Adrenal gland (tissue), 12 donors: ENCODE results near the gene SLC5A5. TPM values are rescaled to one million over a fixed set of nuclear protein-coding genes. Genes with fewer than 3 reads are reported as not detected.
A peak's percentile ranks its signal among the peaks of the same experiment; 100 is the strongest.

Experiments
- DNase-seq, 7 donors: peaks; one replicate each; pipeline ENCODE4 v3.0.0-alpha.2; 2019 to 2020
- H3K27ac ChIP-seq, 5 donors: fragments of 200-600 bp; sonication (generic) in 4 of 5; 1 replicate in 3 of 5; 2 replicates in 2 of 5; pipeline versions ENCODE4 v1.5.1 to v1.8.0; 2016 to 2020; ENCODE audit warnings: mild to moderate bottlenecking in 1 of 5
- H3K27me3 ChIP-seq: fragments of 200-600 bp; 2 replicates; pipeline ENCODE4 v1.8.0; 2021
- H3K36me3 ChIP-seq, 2 donors: fragments of 200-600 bp; replicated peaks in 1 of 2; 1 replicate in 1 of 2; 2 replicates in 1 of 2; pipeline versions ENCODE4 v1.5.1 to v1.8.0; 2018 to 2022
- H3K4me1 ChIP-seq, 2 donors: fragments of 200-600 bp; replicated peaks in 1 of 2; 1 replicate in 1 of 2; 2 replicates in 1 of 2; pipeline versions ENCODE4 v1.5.1 to v1.8.0; 2018 to 2021
- H3K4me3 ChIP-seq, 4 donors: fragments of 200-600 bp; sonication (generic) in 3 of 4; one replicate each; pipeline ENCODE4 v1.5.1; 2016 to 2018
- H3K9me3 ChIP-seq, 3 donors: fragments of 200-600 bp; sonication (generic) in 1 of 3; replicated peaks in 1 of 3; 1 replicate in 2 of 3; 2 replicates in 1 of 3; pipeline versions ENCODE4 v1.5.1 to v1.8.0; 2016 to 2021
- CTCF ChIP-seq, 6 experiments: fragments of 450-650 bp in 4 of 6; fragments of 200-600 bp in 2 of 6; sonication (generic) in 1 of 6; IDR thresholded peaks; 1 replicate in 5 of 6; 2 replicates in 1 of 6; pipeline versions ENCODE4 v1.5.1 to v1.8.0; 2016 to 2021; ENCODE audit warnings: antibody characterized with exemption in 6 of 6, mild to moderate bottlenecking in 2 of 6, moderate library complexity in 1 of 6
- POLR2A ChIP-seq, 2 donors: fragments of 450-650 bp; IDR thresholded peaks; one replicate each; pipeline ENCODE4 v1.6.1; 2017; ENCODE audit warnings: antibody characterized with exemption in 2 of 2, mild to moderate bottlenecking in 2 of 2, moderate library complexity in 1 of 2
- WGBS, 4 donors: extraction: QIAGEN DNeasy Blood & Tissue Kit in 2 of 4; methylation state at CpG; one replicate each; pipeline versions ENCODE4 v1.1.5 to v1.1.7; 2013 to 2017; 5-methylcytosine and 5-hydroxymethylcytosine counted together
- intact Hi-C, 2 donors: fragments of 100-400 bp; cut with DNase I; formaldehyde crosslinking; loops; one replicate each; pipeline versions ENCODE4 v1.14.1 to v1.15.0; 2022 to 2023
- polyA plus RNA-seq, 3 donors: library from polyadenylated mRNA; stranded (reverse); fragments of 200-250 nt in 2 of 3; fragments of 350-450 nt in 1 of 3; fragmentation: Illumina TruSeq in 1 of 3; extraction: RNeasy Lipid Tissue Mini Kit (QIAGEN cat#74804) in 1 of 3; gene quantifications; one replicate each; pipeline ENCODE4 v1.2.3, GENCODE V29; 2013 to 2014
- total RNA-seq, 9 donors: library from RNA; depleted of rRNA in 4 of 9; stranded (reverse); fragments of >200 nt in 4 of 9; fragments of 120-200 nt in 1 of 9; fragmentation: NEBNext Ultra II Directional in 1 of 9; extraction: Animal tissue kit (Norgen Biotek cat#: 25700) in 1 of 9; gene quantifications; one replicate each; pipeline versions ENCODE4 v1.1.0 to v1.2.4, GENCODE V29; 2013 to 2023
- donor health status: healthy with polysubstance abuse.
- donor health status: Bipolar disorder and iron deficiency.
- donor health status: DM: yes; HTN: yes; CAD: no.
- donor health status: DM: no; HTN: no; CAD: no.
- donor health status: DM: no; HTN: no; CAD: no.
- donor health status: DM: yes; HTN: yes; CAD: no.

Gene SLC5A5
- total and polyA plus RNA-seq, 12 donors, result 0.03 TPM; not detected in 11

DNA sequence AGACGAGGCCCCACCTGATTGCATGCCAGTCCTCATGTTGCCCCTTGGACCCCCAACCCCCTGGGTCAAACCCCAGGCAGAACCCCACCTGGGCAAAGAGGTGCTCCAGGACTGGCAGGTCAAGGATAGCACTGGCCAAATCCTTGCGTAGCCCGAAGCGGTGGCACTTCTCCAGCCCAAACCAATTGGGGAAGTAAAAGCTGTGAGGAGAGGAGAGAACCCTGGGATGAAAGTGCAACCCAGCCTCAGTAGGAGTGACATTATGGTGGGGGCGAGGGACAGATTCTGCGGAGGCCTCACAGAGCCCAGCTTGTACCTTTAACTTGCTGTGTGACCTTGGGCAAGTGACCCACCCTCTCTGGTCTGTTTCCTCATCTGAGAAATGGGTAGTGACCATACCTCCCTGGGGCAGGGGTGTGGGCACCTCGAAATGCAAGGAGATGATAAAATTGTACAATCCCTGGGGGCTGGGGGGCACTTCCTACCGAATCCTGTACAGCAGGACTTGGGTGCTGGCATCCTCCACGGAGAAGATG is 28.4 kb upstream of the SLC5A5 start:
- H3K27me3 ChIP-seq, result no peaks in the 10 kb centered on the region
- 76 to 83% (median 81%) methylated on average over 8 to 9 of the region's 9 CpGs for WGBS, 4 donors
- intact Hi-C loops, result no loop called here
- no peaks in the 10 kb centered on the region for H3K36me3 ChIP-seq
- peaks cover 0 to 4% of the 10 kb centered on the region in 2 donors for H3K4me1 ChIP-seq
- no peak overlapping the region for H3K27ac ChIP-seq
- H3K9me3 ChIP-seq, result no peaks in the 10 kb centered on the region
- no peak for DNase-seq
- TF ChIP-seq CTCF (IDR thresholded peaks at IDR 0.05) (no peak), POLR2A (IDR thresholded peaks at IDR 0.05) (no peak)
- H3K4me3 ChIP-seq, result no peak overlapping the region

- H3K9me3 ChIP-seq, result no peaks in the 10 kb centered on the region
- no peak overlapping the region for H3K27ac ChIP-seq
- H3K4me1 ChIP-seq, result peaks cover 0 to 4% of the 10 kb centered on the region in 2 donors
- H3K27me3 ChIP-seq, result no peaks in the 10 kb centered on the region
- DNase-seq, result no peak
- intact Hi-C loops, result no loop called here
- TF ChIP-seq CTCF (IDR thresholded peaks at IDR 0.05) (no peak), POLR2A (IDR thresholded peaks at IDR 0.05) (no peak)
- no peak overlapping the region for H3K4me3 ChIP-seq
- no peaks in the 10 kb centered on the region for H3K36me3 ChIP-seq
- 77 to 86% (median 81%) methylated on average over 10 to 14 of the region's 14 CpGs for WGBS, 4 donors
Measured at GRCh38 chr19:17843908-17844490, 27.7 kb upstream of the SLC5A5 start.

DNA sequence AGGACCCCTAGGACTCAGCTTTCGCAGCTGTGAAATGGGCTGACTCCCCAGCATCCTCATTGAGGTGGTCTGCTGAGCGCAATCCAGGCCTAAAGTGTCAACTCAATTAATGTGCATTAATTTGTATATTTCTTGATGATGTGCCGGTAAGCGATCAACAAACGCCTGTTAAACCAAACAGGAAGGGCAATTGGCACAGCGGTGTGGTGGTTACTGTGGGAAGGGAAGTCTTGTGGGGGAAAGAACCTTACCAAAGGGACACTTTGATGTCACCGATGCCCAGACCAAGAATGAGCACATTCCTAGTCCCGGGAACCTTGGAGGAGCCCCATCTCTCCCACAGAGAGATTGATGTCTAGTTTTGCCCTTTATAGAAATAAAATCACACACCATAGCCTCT is 25.6 kb upstream of the SLC5A5 start:
- no peak for TF ChIP-seq POLR2A (IDR thresholded peaks at IDR 0.05)
- no peak for TF ChIP-seq CTCF (IDR thresholded peaks at IDR 0.05)
- intact Hi-C loops, result no loop called here
- H3K27me3 ChIP-seq, result no peaks in the 10 kb centered on the region
- no peak overlapping the region for H3K27ac ChIP-seq
- peaks cover 4 to 8% of the 10 kb centered on the region in 2 donors for H3K4me1 ChIP-seq
- no peak for DNase-seq
- H3K9me3 ChIP-seq, result no peaks in the 10 kb centered on the region
- no peaks in the 10 kb centered on the region for H3K36me3 ChIP-seq
- no peak overlapping the region for H3K4me3 ChIP-seq
- WGBS, 4 donors, result 71 to 87% (median 79%) methylated on average over 7 to 8 of the region's 8 CpGs

- intact Hi-C loops, result no loop called here
- DNase-seq, result peak in 5 of 7 donors; percentile 46 to 63 (median 57)
- no peaks in the 10 kb centered on the region for H3K9me3 ChIP-seq
- no peaks in the 10 kb centered on the region for H3K27me3 ChIP-seq
- TF ChIP-seq CTCF (IDR thresholded peaks at IDR 0.05) (no peak), POLR2A (IDR thresholded peaks at IDR 0.05) (no peak)
- 8 to 13% (median 10%) methylated on average over 18 to 40 of the region's 40 CpGs for WGBS, 4 donors
- H3K4me3 ChIP-seq, result peak within 1 kb of the TSS in 1 of 4 donors; percentile 48
- no peaks in the 10 kb centered on the region for H3K36me3 ChIP-seq
- H3K27ac ChIP-seq, result peak within 1 kb of the TSS in 4 of 5 donors; percentile 21 to 89 (median 72)
- peaks cover 0 to 8% of the 10 kb centered on the region in 2 donors for H3K4me1 ChIP-seq
Measured at GRCh38 chr19:17847538-17848366, 24.0 kb upstream of the SLC5A5 start, which contains the start of gene JAK3. Gene JAK3 (minus strand): TSS chr19:17847982. CDS start chr19:17844417, 3,565 bp downstream.
